ENCODE measurements around the gene NDUFAF2. TPM values are rescaled to one million over a fixed set of nuclear protein-coding genes. Genes with fewer than 3 reads are reported as not detected.

Gene NDUFAF2
- total RNA-seq, 4 donors from 2014 or later, result 24.0 to 40.1 (median 25.8) TPM

DNA sequence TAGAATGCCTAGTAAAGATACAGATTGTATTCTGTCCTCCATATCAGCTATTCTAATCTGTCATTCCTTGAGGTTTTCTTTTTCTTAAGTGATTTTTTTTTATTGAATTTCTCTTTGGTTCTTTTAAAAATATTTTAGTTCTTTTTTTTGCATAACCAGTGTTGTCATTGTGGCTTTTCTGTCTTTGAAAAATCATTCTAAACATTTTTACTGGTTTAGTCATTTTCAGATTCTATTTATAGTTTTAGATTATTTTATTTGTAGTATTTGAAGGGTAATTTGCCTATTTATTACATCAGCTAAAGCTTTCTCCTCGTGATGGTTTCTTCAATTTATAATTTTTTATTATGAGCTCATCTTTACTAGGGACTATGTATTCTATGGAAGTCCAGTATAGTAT is 78.1 kb downstream of the NDUFAF2 start:
- TF ChIP-seq, protein P1, sequence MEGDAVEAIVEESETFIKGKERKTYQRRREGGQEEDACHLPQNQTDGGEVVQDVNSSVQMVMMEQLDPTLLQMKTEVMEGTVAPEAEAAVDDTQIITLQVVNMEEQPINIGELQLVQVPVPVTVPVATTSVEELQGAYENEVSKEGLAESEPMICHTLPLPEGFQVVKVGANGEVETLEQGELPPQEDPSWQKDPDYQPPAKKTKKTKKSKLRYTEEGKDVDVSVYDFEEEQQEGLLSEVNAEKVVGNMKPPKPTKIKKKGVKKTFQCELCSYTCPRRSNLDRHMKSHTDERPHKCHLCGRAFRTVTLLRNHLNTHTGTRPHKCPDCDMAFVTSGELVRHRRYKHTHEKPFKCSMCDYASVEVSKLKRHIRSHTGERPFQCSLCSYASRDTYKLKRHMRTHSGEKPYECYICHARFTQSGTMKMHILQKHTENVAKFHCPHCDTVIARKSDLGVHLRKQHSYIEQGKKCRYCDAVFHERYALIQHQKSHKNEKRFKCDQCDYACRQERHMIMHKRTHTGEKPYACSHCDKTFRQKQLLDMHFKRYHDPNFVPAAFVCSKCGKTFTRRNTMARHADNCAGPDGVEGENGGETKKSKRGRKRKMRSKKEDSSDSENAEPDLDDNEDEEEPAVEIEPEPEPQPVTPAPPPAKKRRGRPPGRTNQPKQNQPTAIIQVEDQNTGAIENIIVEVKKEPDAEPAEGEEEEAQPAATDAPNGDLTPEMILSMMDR (IDR thresholded peaks at IDR 0.05; ENCODE audit: low read depth), result no peak

DNA sequence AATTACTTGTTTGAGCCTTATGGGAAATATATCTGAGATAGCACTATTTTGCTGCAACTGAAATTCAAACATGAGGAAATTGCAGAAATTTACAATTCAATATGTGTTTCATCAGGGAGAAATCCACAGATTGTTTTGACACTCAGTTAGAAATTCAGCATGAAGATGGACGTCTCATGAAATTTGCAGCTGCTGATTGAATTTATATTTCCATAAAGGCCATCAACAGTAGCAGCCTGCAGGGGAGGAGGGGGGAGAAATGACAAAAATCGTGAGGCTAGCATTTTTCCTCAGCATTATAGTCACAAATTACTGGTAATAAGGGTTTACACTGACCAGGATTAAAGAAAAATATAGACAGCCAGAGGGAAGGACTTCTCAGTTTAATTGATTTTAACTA is 81.0 kb downstream of the NDUFAF2 start:
- TF ChIP-seq, protein P1 (IDR thresholded peaks at IDR 0.05; ENCODE audit: low read depth), result no peak

DNA sequence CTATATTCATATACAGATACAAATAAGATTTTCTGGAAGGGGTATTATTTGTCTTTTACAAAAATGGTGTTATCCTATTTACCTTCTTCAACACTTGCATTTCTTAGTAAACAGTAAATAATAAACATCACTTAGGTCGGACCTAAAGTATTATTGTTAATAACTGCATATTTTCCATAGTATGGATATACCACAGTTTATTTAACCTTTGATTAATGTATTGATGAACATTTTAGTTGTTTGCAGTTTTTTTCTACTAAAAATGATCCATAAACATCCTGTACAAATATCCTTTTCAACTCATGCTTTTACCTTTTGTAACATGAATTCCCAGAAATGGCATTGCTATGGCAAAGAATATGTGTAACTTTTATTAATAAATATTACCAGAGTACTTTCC is 83.4 kb downstream of the NDUFAF2 start:
- TF ChIP-seq, protein P1 (IDR thresholded peaks at IDR 0.05; ENCODE audit: low read depth), result no peak

DNA sequence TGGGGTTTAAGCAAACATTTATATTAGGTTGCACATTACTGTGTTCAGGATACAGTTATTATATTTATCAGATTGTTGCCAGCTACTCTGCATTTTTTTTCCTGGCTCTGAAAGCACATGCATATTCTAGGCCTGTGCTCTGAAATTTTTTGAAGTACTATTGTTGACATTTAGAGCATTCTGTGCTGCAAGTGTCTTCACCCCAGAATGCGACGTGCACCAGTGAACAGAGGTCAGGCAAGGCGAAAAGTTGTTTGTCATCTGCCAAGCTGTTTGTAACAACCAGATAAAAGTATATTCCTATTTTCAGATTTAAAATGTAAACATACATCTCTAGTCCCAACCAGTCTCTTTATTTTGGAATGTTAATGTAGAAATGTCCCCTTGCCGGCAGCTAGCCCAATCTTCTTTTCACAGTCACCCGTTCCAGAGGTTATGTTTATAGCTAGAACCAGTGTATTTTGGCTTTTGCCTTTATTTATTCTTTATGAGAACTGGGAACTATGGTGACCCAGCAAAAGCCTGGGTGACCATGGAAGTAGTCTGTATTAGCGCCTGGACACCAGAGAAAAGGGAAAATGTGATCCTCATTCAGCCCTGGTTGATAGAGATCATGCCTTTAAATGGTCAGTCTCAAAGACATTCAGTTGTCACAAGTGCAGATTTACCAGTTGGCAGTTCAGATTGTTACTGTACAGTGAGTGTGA is 84.6 kb downstream of the NDUFAF2 start:
- TF ChIP-seq, protein P1 (IDR thresholded peaks at IDR 0.05; ENCODE audit: low read depth), result no peak

DNA sequence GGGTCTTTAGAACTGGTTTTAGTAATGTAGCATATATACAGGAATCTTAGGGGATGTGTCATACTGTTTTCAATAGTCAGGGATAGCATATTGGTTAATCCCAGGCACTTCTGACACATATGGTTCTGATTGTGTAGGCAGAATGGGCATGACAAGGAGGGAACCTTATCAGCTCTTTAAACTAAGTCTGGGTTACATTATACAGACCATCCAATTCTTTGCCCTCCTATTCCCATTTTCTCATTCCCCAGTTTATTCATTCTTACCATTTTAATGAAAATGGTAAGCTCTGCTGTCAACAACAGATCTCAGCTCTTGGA is 85.1 kb downstream of the NDUFAF2 start:
- TF ChIP-seq, protein P1 (IDR thresholded peaks at IDR 0.05; ENCODE audit: low read depth), result no peak

DNA sequence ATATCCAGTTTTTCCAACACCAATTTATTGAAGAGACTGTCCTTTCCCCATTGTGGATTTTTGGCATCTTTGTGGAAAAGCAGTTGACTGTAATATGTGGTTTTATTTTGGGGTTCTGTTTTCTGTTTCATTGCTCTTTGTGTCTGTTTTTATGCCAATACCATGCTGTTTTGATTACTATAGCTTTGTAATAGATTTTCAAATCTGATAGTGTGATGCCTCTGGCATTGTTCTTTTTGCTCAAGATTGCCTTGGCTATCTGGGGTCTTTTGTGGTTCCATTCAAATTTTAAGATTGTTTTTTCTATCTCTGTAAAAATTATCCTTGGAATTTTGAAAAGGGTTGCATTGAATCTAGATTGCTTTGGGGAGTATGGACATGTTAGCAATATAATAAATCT is 99.5 kb downstream of the NDUFAF2 start:
- TF ChIP-seq, protein P1 (IDR thresholded peaks at IDR 0.05; ENCODE audit: low read depth), result no peak

DNA sequence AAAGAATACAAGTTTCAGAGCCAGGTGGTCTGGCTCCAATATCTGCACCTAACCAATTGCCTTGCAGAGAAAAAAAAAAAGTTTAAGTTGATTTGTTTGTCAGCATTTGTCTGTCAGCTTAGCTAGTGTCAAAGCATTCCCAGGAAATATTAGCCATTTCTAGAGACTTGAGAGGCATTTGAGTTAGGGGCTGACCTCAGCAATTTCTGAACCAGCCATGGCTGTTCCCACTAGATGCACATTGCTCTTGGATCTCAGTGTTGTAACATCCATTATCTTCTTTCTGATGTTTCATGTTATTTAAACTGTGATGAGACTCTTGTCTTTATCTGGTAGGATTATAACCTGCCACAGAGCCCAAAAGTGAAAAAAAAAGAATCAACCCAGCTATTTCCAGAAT is 102.3 kb downstream of the NDUFAF2 start:
- TF ChIP-seq, protein P1 (IDR thresholded peaks at IDR 0.05; ENCODE audit: low read depth), result no peak
